ENCODE data around the gene MAPK8IP2. TPM values are rescaled to one million over a fixed set of nuclear protein-coding genes. Genes with fewer than 3 reads are reported as not detected.

The MAPK8IP2 gene
- total RNA-seq, 4 donors from 2014 or later, result 1.3 to 2.9 (median 1.7) TPM

DNA sequence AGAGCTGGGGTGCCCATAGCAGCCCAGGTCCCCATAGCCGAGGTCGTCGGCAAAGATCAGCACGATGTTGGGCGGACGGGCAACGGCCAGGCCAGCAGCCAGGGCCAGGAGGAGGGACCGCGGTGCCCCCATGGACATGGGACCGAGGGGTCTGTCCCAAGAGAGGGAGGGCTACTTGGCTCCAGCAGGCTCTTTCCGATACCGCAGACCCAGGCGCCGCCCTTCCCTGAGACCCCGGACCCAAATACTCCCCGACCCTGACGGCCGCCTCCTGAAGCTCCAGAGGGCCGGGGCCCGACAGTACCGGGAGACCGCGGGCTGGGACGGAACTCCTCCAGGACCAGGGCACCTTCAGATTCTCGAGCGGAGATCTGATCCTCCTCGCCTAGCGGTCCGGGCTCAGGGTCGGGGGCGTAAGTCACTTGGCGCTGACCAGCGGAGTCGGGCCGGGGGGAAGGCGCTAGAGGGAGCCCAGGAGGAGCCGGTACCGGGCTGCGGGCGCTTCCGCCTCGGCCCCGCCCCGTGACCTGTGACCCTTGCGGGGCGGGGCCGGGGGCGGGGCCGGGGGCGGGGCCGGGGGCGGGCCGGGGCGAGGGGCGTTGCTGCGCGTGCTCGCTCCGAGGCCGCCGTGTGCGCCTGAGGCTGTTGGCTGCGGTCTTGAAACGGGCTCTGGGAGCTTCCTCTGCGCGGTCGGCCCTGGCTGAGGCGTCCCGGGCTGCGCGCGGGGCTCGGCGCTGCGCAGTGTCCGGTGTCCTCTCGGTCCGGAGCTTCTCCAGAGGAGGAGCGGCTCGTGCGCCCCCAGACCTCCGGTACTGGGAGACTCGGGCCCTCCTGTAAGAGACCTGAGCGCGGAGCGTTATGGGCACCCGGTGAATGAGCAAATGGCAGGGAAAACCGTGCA, 27.3 kb downstream of the MAPK8IP2 start, which contains the start of gene ARSA:
ARSA (minus strand) TSS at position 511 of the 901 bp plus-strand sequence; CDS start at position 138, 373 bp downstream.
- intact Hi-C loops (cut with DNase I), result no loop called here
- H3K9me3 ChIP-seq, result no peaks in the 10 kb centered on the region
- H3K4me1 ChIP-seq, result peaks cover 18 to 41% (median 21%) of the 10 kb centered on the region in 3 donors
- no peaks in the 10 kb centered on the region for H3K27me3 ChIP-seq
- peak in 2 of 4 donors; percentile 41 to 71 for TF ChIP-seq POLR2A (IDR thresholded peaks at IDR 0.05)
- TF ChIP-seq, protein P1, sequence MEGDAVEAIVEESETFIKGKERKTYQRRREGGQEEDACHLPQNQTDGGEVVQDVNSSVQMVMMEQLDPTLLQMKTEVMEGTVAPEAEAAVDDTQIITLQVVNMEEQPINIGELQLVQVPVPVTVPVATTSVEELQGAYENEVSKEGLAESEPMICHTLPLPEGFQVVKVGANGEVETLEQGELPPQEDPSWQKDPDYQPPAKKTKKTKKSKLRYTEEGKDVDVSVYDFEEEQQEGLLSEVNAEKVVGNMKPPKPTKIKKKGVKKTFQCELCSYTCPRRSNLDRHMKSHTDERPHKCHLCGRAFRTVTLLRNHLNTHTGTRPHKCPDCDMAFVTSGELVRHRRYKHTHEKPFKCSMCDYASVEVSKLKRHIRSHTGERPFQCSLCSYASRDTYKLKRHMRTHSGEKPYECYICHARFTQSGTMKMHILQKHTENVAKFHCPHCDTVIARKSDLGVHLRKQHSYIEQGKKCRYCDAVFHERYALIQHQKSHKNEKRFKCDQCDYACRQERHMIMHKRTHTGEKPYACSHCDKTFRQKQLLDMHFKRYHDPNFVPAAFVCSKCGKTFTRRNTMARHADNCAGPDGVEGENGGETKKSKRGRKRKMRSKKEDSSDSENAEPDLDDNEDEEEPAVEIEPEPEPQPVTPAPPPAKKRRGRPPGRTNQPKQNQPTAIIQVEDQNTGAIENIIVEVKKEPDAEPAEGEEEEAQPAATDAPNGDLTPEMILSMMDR (IDR thresholded peaks at IDR 0.05), result peak in 2 of 6 experiments; percentile 24 to 26
- peak within 1 kb of the TSS; percentile 83 to 95 (median 91) for H3K4me3 ChIP-seq
- DNase-seq, result no peak
- 0% methylated on average over 18 of the region's 88 CpGs; no CpG with 5 or more reads in 1 of the 2 donors for WGBS, 2 donors
- peak within 1 kb of the TSS; percentile 88 to 94 (median 92) for H3K27ac ChIP-seq
- peaks cover 4 to 24% (median 14%) of the 10 kb centered on the region in 3 donors for H3K36me3 ChIP-seq

DNA sequence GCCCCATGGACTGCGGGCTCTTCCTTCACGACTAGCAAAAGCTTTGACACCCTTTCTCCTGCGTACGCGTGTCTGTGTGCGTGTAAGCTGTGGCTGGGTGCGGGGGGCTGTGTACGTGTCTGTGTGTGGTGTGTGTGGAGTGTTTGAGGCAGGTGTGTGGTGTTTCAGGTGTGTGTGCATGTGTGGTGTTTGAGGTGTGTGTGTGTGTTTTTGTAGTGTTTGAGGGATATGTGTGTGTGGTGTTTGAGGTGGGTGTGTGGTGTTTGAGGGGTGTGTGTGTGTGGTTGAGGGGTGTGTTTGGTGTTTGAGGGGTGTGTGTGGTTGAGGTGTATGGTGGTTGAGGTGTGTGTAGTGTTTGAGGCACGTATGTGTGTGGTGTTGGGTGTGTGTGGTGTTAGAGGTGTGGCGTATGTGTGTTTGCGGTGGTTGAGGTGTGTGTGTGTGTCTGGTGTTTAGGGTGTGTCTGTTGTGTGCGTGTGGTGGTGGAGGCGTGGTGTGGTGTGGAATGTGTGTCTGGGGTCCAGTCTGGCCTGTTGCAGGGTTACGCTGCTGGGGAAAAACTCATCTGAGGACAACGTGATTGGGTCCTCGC, 28.0 kb downstream of the MAPK8IP2 start:
- DNase-seq, result no peak
- no peaks in the 10 kb centered on the region for H3K27me3 ChIP-seq
- 34 to 36% methylated on average over 6 to 14 of the region's 16 CpGs for WGBS, 2 donors

DNA sequence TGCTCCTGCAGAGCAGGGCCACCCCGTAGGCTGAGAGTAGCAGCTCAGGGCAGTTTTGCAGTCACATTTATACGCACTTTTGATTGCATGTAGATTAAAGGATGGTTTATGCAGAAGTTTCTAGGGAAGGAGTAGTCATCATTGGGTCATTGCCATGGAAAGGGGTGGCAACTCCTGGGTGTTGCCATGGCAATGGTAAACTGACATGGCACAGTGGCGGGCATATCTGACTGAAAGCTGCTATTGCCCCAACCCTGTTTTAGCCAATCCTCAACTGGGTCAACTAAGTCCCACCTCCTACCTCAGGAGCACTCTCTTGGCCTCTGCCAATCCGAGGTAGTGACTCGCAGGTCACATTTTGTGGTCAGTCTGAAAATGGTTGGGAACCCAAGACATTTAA, 29.8 kb downstream of the MAPK8IP2 start:
- 73 to 75% methylated on average over 5 of the region's 5 CpGs for WGBS, 2 donors
- intact Hi-C loops (cut with DNase I), result no loop called here
- no peak for TF ChIP-seq POLR2A (IDR thresholded peaks at IDR 0.05)
- TF ChIP-seq, protein P1 (IDR thresholded peaks at IDR 0.05), result no peak
- H3K9me3 ChIP-seq, result no peaks in the 10 kb centered on the region
- no peak overlapping the region for H3K4me3 ChIP-seq
- peaks cover 15 to 33% (median 21%) of the 10 kb centered on the region in 3 donors for H3K4me1 ChIP-seq
- no peak for DNase-seq
- H3K27me3 ChIP-seq, result no peaks in the 10 kb centered on the region
- H3K27ac ChIP-seq, result no peak overlapping the region
- peaks cover 0 to 11% (median 8%) of the 10 kb centered on the region in 3 donors for H3K36me3 ChIP-seq

More for the DNA sequence above, 28.0 kb downstream of the MAPK8IP2 start:
- H3K9me3 ChIP-seq, result no peaks in the 10 kb centered on the region
- peak overlapping the region; percentile 83 to 95 (median 91) for H3K4me3 ChIP-seq
- peaks cover 4 to 24% (median 14%) of the 10 kb centered on the region in 3 donors for H3K36me3 ChIP-seq
- intact Hi-C loops (cut with DNase I), result no loop called here
- no peak for TF ChIP-seq POLR2A (IDR thresholded peaks at IDR 0.05)
- TF ChIP-seq, protein P1 (IDR thresholded peaks at IDR 0.05), result no peak
- H3K4me1 ChIP-seq, result peaks cover 15 to 33% (median 21%) of the 10 kb centered on the region in 3 donors
- H3K27ac ChIP-seq, result peak overlapping the region; percentile 79 to 92 (median 90)

DNA sequence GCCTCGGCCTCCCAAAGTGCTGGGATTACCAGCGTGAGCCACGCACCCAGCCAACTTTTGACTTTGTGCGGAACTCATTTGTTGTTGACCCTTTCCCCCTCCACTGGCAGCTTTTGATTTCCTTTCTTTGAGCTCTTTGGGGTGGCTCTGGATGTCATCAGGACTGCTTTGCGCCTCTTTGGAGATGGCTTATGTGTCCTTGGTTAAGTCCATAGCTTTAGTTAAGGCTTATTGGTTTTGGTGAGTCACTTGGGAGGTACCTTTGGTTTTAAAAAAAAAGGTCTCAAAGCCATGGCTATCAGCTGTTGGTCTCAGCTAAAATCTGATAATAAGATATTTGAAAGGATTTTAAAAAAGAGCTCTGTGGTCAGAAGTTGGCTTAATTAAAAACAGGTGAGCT, 32.5 kb downstream of the MAPK8IP2 start:
- Histone ChIP-seq H3K4me3 (no peak overlapping the region), H3K4me1 (peaks cover 3 to 17% (median 5%) of the 10 kb centered on the region in 3 donors), H3K9me3 (no peaks in the 10 kb centered on the region), H3K27ac (no peak overlapping the region), H3K36me3 (no peaks in the 10 kb centered on the region), H3K27me3 (no peaks in the 10 kb centered on the region)
- intact Hi-C loops (cut with DNase I), result no loop called here
- TF ChIP-seq, protein P1 (IDR thresholded peaks at IDR 0.05), result no peak
- no peak for TF ChIP-seq POLR2A (IDR thresholded peaks at IDR 0.05)
- DNase-seq, result no peak
- WGBS, 2 donors, result 83 to 87% methylated on average over 5 of the region's 5 CpGs

Data from esophagus squamous epithelium (tissue), 5 donors.